Activated effector memory CD4-positive, alpha-beta T cell treated with anti-CD3 and anti-CD28 coated beads, Interleukin-2, amount 50 U/mL, for 16 hours (primary cell): ENCODE results near the gene CENPP.
"Not testable (repeated sequence)": the region's sequence is repeated elsewhere in the genome, so short reads cannot be mapped to it uniquely, and the experiment has no call there.

Experiments used
- DNase-seq: peaks from one replicate; pipeline ENCODE4 v3.0.0-alpha.2; 2020

The CENPP gene

GRCh38 chr9:92619601-92620300 lies 294.0 kb downstream of the CENPP start:
- DNase-seq = no peak

GRCh38 chr9:92620845-92621244 lies 295.1 kb downstream of the CENPP start:
- DNase-seq = no peak

- DNase-seq = not testable (repeated sequence)
Measured at GRCh38 chr9:92623936-92624335, 298.2 kb downstream of the CENPP start.

GRCh38 chr9:92626484-92626883 lies 300.7 kb downstream of the CENPP start:
- no peak for DNase-seq

GRCh38 chr9:92627651-92628050 lies 301.9 kb downstream of the CENPP start:
- DNase-seq = no peak

GRCh38 chr9:92631452-92632343 lies 305.9 kb downstream of the CENPP start:
- DNase-seq = no peak

GRCh38 chr9:92632641-92633040 lies 306.9 kb downstream of the CENPP start:
- peak; percentile 33 for DNase-seq

GRCh38 chr9:92633614-92634278 lies 308.0 kb downstream of the CENPP start:
- DNase-seq = peak; percentile 22

- DNase-seq = peak; percentile 84
Measured at GRCh38 chr9:92634712-92635605, 309.2 kb downstream of the CENPP start.

GRCh38 chr9:92635760-92636159 lies 310.0 kb downstream of the CENPP start:
- no peak for DNase-seq

- no peak for DNase-seq
Measured at GRCh38 chr9:92636627-92637026, 310.9 kb downstream of the CENPP start.

GRCh38 chr9:92637326-92637725 lies 311.6 kb downstream of the CENPP start:
- DNase-seq = no peak

- no peak for DNase-seq
Measured at GRCh38 chr9:92637886-92638620, 312.3 kb downstream of the CENPP start.

GRCh38 chr9:92638621-92639101 lies 312.9 kb downstream of the CENPP start:
- no peak for DNase-seq

- no peak for DNase-seq
Measured at GRCh38 chr9:92639124-92639523, 313.4 kb downstream of the CENPP start.

GRCh38 chr9:92639791-92640271 lies 314.1 kb downstream of the CENPP start:
- no peak for DNase-seq

GRCh38 chr9:92640398-92641091 lies 314.8 kb downstream of the CENPP start:
- DNase-seq = no peak

- DNase-seq = no peak
Measured at GRCh38 chr9:92641092-92641809, 315.5 kb downstream of the CENPP start.

- no peak for DNase-seq
Measured at GRCh38 chr9:92642041-92642451, 316.3 kb downstream of the CENPP start.

GRCh38 chr9:92642564-92642963 lies 316.8 kb downstream of the CENPP start:
- no peak for DNase-seq
